Upper lobe of left lung (tissue), 4 donors: Measurements from ENCODE around the gene GRK2.

Source experiments
- EP300 ChIP-seq, 4 donors: sonication (generic); formaldehyde crosslinking; IDR thresholded peaks; one replicate each; pipeline ENCODE4 v1.5.1; 2017; ENCODE audit warnings: antibody characterized with exemption in 4 of 4, control low read depth in 2 of 4
- POLR2A ChIP-seq, 4 donors: fragments of 450-650 bp; IDR thresholded peaks; one replicate each; pipeline ENCODE4 v1.5.1; 2016 to 2017; ENCODE audit warnings: antibody characterized with exemption in 4 of 4, mild to moderate bottlenecking in 2 of 4
- TF ChIP-seq, protein P1 (sequence below), 6 experiments: fragments of 450-650 bp in 4 of 6; fragments of 200-600 bp in 2 of 6; sonication (generic) in 2 of 6; IDR thresholded peaks; one replicate each; pipeline ENCODE4 v1.5.1; 2016 to 2019; ENCODE audit warnings: antibody characterized with exemption in 6 of 6

DNA sequence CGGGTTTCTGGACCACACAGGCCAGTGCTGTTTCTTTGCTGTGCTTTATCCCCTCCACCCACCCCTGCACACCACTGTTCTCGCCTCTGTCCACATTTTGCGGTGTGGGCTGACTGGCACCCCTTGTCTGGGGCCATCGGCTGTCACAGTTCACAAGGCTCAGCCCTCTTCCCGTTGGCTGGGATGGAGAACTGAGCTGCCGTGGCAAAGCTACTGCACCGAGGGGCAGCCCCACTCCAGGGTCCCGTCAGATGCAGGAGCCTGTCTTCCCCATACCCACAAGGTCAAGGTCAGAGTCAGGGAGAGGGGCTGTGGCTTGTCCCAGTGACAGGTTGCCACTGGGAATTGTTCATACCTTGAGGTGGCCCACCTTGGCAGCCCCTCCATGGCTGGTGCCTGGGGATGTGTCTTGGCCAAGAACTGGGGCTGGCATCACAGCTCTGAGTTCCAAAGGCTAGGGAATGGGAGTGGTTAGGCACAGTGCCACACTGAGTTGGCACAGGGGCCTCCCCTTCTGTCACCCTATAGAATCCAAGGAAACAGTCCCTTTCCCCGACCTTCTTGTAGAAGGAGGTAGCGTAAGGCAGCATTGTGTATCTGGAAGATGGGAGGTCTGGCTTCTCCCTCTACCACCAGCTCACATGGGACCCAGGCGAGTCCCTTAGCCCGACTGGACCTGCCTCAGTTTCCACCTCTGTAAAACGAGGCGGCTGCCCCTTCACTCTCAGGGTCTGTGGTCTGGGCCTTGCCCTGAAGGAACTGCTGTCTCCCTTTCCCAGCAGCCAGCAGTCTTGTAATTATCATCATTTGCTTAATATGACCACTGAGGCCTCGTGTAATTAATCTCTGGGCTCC, 3.4 kb downstream of the GRK2 start:
- TF ChIP-seq, protein P1, sequence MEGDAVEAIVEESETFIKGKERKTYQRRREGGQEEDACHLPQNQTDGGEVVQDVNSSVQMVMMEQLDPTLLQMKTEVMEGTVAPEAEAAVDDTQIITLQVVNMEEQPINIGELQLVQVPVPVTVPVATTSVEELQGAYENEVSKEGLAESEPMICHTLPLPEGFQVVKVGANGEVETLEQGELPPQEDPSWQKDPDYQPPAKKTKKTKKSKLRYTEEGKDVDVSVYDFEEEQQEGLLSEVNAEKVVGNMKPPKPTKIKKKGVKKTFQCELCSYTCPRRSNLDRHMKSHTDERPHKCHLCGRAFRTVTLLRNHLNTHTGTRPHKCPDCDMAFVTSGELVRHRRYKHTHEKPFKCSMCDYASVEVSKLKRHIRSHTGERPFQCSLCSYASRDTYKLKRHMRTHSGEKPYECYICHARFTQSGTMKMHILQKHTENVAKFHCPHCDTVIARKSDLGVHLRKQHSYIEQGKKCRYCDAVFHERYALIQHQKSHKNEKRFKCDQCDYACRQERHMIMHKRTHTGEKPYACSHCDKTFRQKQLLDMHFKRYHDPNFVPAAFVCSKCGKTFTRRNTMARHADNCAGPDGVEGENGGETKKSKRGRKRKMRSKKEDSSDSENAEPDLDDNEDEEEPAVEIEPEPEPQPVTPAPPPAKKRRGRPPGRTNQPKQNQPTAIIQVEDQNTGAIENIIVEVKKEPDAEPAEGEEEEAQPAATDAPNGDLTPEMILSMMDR (IDR thresholded peaks at IDR 0.05): no peak
- TF ChIP-seq EP300 (IDR thresholded peaks at IDR 0.05) (no peak), POLR2A (IDR thresholded peaks at IDR 0.05) (no peak)
